ENCODE data around the gene SLC25A40.

The SLC25A40 gene

GRCh38 chr7:87885018-87885417 lies 8.9 kb upstream of the SLC25A40 start:
- H3K27ac ChIP-seq (ENCODE audit: low read depth, low read length), result no peak overlapping the region
- H3K9ac ChIP-seq (ENCODE audit: low read length), result no peak overlapping the region
- H3K56ac ChIP-seq (ENCODE audit: low read length), result no peak overlapping the region
- H2BK5ac ChIP-seq (ENCODE audit: low read length), result no peak overlapping the region
- no peaks in the 10 kb centered on the region for H3K4me1 ChIP-seq (ENCODE audit: control insufficient read depth, low read depth, low read length)
- no peaks in the 10 kb centered on the region for H3K36me3 ChIP-seq (ENCODE audit: control insufficient read depth, insufficient read depth, low read length)
- no peak overlapping the region for H2BK120ac ChIP-seq (ENCODE audit: low read depth, low read length)
- H4K8ac ChIP-seq (ENCODE audit: low read depth, low read length), result no peak overlapping the region
- DNase-seq, result no peak
- H4K5ac ChIP-seq (ENCODE audit: low read length), result no peak overlapping the region
- WGBS (ENCODE audit: extremely low coverage, insufficient coverage, low lambda C conversion rate), result no CpG with 5 or more reads among the region's 2 CpGs
- no peak overlapping the region for H2BK15ac ChIP-seq (replicated peaks; ENCODE audit: low read depth)
- H3K79me2 ChIP-seq (ENCODE audit: control insufficient read depth, insufficient read depth, low read length), result peaks cover 12% of the 10 kb centered on the region
- H2AK5ac ChIP-seq (ENCODE audit: low read length), result no peak overlapping the region
- H3K18ac ChIP-seq (ENCODE audit: low read length), result no peak overlapping the region
- no peak overlapping the region for H3K4me2 ChIP-seq (ENCODE audit: low read length)
- no peak overlapping the region for H3K4me3 ChIP-seq (ENCODE audit: low read length)
- H3K4ac ChIP-seq (ENCODE audit: low read depth, low read length), result no peak overlapping the region
- peaks cover 3% of the 10 kb centered on the region for H3K79me1 ChIP-seq (ENCODE audit: low read length)
- no peak overlapping the region for H3K23ac ChIP-seq (ENCODE audit: low read length)
- H3K27me3 ChIP-seq (ENCODE audit: insufficient read depth, low read length, poor library complexity), result no peaks in the 10 kb centered on the region

- Histone ChIP-seq H3K4me3 (ENCODE audit: low read length) (no peak overlapping the region), H3K18ac (ENCODE audit: low read length) (no peak overlapping the region), H2BK5ac (ENCODE audit: low read length) (no peak overlapping the region), H3K4me1 (ENCODE audit: control insufficient read depth, low read depth, low read length) (no peaks in the 10 kb centered on the region), H3K27ac (ENCODE audit: low read depth, low read length) (no peak overlapping the region), H3K56ac (ENCODE audit: low read length) (no peak overlapping the region), H3K23ac (ENCODE audit: low read length) (no peak overlapping the region), H3K4me2 (ENCODE audit: low read length) (no peak overlapping the region), H3K36me3 (ENCODE audit: control insufficient read depth, insufficient read depth, low read length) (no peaks in the 10 kb centered on the region), H3K9ac (ENCODE audit: low read length) (no peak overlapping the region), H3K4ac (ENCODE audit: low read depth, low read length) (no peak overlapping the region), H2BK15ac (replicated peaks; ENCODE audit: low read depth) (no peak overlapping the region), H4K5ac (ENCODE audit: low read length) (no peak overlapping the region), H3K27me3 (ENCODE audit: insufficient read depth, low read length, poor library complexity) (no peaks in the 10 kb centered on the region), H3K79me2 (ENCODE audit: control insufficient read depth, insufficient read depth, low read length) (peaks cover 34% of the 10 kb centered on the region), H4K8ac (ENCODE audit: low read depth, low read length) (no peak overlapping the region), H2BK120ac (ENCODE audit: low read depth, low read length) (no peak overlapping the region), H3K79me1 (ENCODE audit: low read length) (peaks cover 4% of the 10 kb centered on the region), H2AK5ac (ENCODE audit: low read length) (no peak overlapping the region)
- DNase-seq, result no peak
- WGBS (ENCODE audit: extremely low coverage, insufficient coverage, low lambda C conversion rate), result no CpG with 5 or more reads among the region's 4 CpGs
Measured at GRCh38 chr7:87882151-87882937, 6.2 kb upstream of the SLC25A40 start.

GRCh38 chr7:87878208-87878735 lies 2.1 kb upstream of the SLC25A40 start:
- no peak overlapping the region for H3K4me3 ChIP-seq (ENCODE audit: low read length)
- peak; percentile 2 for DNase-seq
- no CpG with 5 or more reads among the region's 3 CpGs for WGBS (ENCODE audit: extremely low coverage, insufficient coverage, low lambda C conversion rate)
- H2BK120ac ChIP-seq (ENCODE audit: low read depth, low read length), result no peak overlapping the region
- H3K18ac ChIP-seq (ENCODE audit: low read length), result no peak overlapping the region
- peaks cover 43% of the 10 kb centered on the region for H3K79me2 ChIP-seq (ENCODE audit: control insufficient read depth, insufficient read depth, low read length)
- H3K36me3 ChIP-seq (ENCODE audit: control insufficient read depth, insufficient read depth, low read length), result no peaks in the 10 kb centered on the region
- H3K4ac ChIP-seq (ENCODE audit: low read depth, low read length), result no peak overlapping the region
- H3K27ac ChIP-seq (ENCODE audit: low read depth, low read length), result no peak overlapping the region
- no peak overlapping the region for H3K23ac ChIP-seq (ENCODE audit: low read length)
- H3K56ac ChIP-seq (ENCODE audit: low read length), result no peak overlapping the region
- no peaks in the 10 kb centered on the region for H3K27me3 ChIP-seq (ENCODE audit: insufficient read depth, low read length, poor library complexity)
- H4K5ac ChIP-seq (ENCODE audit: low read length), result no peak overlapping the region
- no peak overlapping the region for H2AK5ac ChIP-seq (ENCODE audit: low read length)
- peaks cover 4% of the 10 kb centered on the region for H3K4me1 ChIP-seq (ENCODE audit: control insufficient read depth, low read depth, low read length)
- H3K9ac ChIP-seq (ENCODE audit: low read length), result peak overlapping the region; percentile 38
- H2BK15ac ChIP-seq (replicated peaks; ENCODE audit: low read depth), result no peak overlapping the region
- H4K8ac ChIP-seq (ENCODE audit: low read depth, low read length), result no peak overlapping the region
- peaks cover 6% of the 10 kb centered on the region for H3K79me1 ChIP-seq (ENCODE audit: low read length)
- peak overlapping the region; percentile 15 for H3K4me2 ChIP-seq (ENCODE audit: low read length)
- H2BK5ac ChIP-seq (ENCODE audit: low read length), result no peak overlapping the region

GRCh38 chr7:87877366-87878040 lies 1.3 kb upstream of the SLC25A40 start:
- Histone ChIP-seq H3K4me1 (ENCODE audit: control insufficient read depth, low read depth, low read length) (peaks cover 4% of the 10 kb centered on the region), H2BK15ac (replicated peaks; ENCODE audit: low read depth) (no peak overlapping the region), H3K9ac (ENCODE audit: low read length) (peak overlapping the region; percentile 83), H3K27ac (ENCODE audit: low read depth, low read length) (no peak overlapping the region), H3K4me3 (ENCODE audit: low read length) (peak overlapping the region; percentile 67), H3K79me2 (ENCODE audit: control insufficient read depth, insufficient read depth, low read length) (peaks cover 44% of the 10 kb centered on the region), H4K8ac (ENCODE audit: low read depth, low read length) (no peak overlapping the region), H3K4ac (ENCODE audit: low read depth, low read length) (no peak overlapping the region), H3K27me3 (ENCODE audit: insufficient read depth, low read length, poor library complexity) (no peaks in the 10 kb centered on the region), H2BK5ac (ENCODE audit: low read length) (no peak overlapping the region), H3K56ac (ENCODE audit: low read length) (peak overlapping the region; percentile 89), H3K23ac (ENCODE audit: low read length) (no peak overlapping the region), H3K36me3 (ENCODE audit: control insufficient read depth, insufficient read depth, low read length) (no peaks in the 10 kb centered on the region), H3K79me1 (ENCODE audit: low read length) (peaks cover 6% of the 10 kb centered on the region), H2AK5ac (ENCODE audit: low read length) (no peak overlapping the region), H4K5ac (ENCODE audit: low read length) (no peak overlapping the region), H3K18ac (ENCODE audit: low read length) (no peak overlapping the region), H2BK120ac (ENCODE audit: low read depth, low read length) (no peak overlapping the region), H3K4me2 (ENCODE audit: low read length) (peak overlapping the region; percentile 30)
- DNase-seq, result no peak
- WGBS (ENCODE audit: extremely low coverage, insufficient coverage, low lambda C conversion rate), result no CpG with 5 or more reads among the region's 10 CpGs

- no peak overlapping the region for H2AK5ac ChIP-seq (ENCODE audit: low read length)
Measured at GRCh38 chr7:87876869-87877234, 692 bp upstream of the SLC25A40 start.

More at GRCh38 chr7:87876869-87877234, 692 bp upstream of the SLC25A40 start:
- H2BK120ac ChIP-seq (ENCODE audit: low read depth, low read length), result no peak overlapping the region
- peak overlapping the region; percentile 9 for H2BK5ac ChIP-seq (ENCODE audit: low read length)
- no peak overlapping the region for H3K23ac ChIP-seq (ENCODE audit: low read length)
- peak; percentile 76 for DNase-seq
- no peak overlapping the region for H2BK15ac ChIP-seq (replicated peaks; ENCODE audit: low read depth)
- no peaks in the 10 kb centered on the region for H3K36me3 ChIP-seq (ENCODE audit: control insufficient read depth, insufficient read depth, low read length)
- peaks cover 4% of the 10 kb centered on the region for H3K4me1 ChIP-seq (ENCODE audit: control insufficient read depth, low read depth, low read length)
- H3K79me2 ChIP-seq (ENCODE audit: control insufficient read depth, insufficient read depth, low read length), result peaks cover 42% of the 10 kb centered on the region
- H3K18ac ChIP-seq (ENCODE audit: low read length), result peak overlapping the region; percentile 62
- no peaks in the 10 kb centered on the region for H3K27me3 ChIP-seq (ENCODE audit: insufficient read depth, low read length, poor library complexity)
- H3K56ac ChIP-seq (ENCODE audit: low read length), result peak overlapping the region; percentile 89
- peak overlapping the region; percentile 19 for H3K4me2 ChIP-seq (ENCODE audit: low read length)
- no peak overlapping the region for H4K8ac ChIP-seq (ENCODE audit: low read depth, low read length)
- WGBS (ENCODE audit: extremely low coverage, insufficient coverage, low lambda C conversion rate), result no CpG with 5 or more reads among the region's 27 CpGs
- peak overlapping the region; percentile 4 for H3K4ac ChIP-seq (ENCODE audit: low read depth, low read length)
- peak overlapping the region; percentile 99 for H3K27ac ChIP-seq (ENCODE audit: low read depth, low read length)
- peak overlapping the region; percentile 83 for H3K9ac ChIP-seq (ENCODE audit: low read length)
- peaks cover 6% of the 10 kb centered on the region for H3K79me1 ChIP-seq (ENCODE audit: low read length)
- no peak overlapping the region for H4K5ac ChIP-seq (ENCODE audit: low read length)
- H3K4me3 ChIP-seq (ENCODE audit: low read length), result peak overlapping the region; percentile 67
